K562 (cell line): ENCODE measurements around the gene LY6G6D. TPM values are rescaled to one million over a fixed set of nuclear protein-coding genes. Genes with fewer than 3 reads are reported as not detected.
A peak's percentile ranks its signal among the peaks of the same experiment; 100 is the strongest.

Experiments
- ASH1L ChIP-seq: fragments of 450-650 bp; IDR thresholded peaks from 2 replicates; pipeline ENCODE4 v1.6.1; 2018; ENCODE audit warnings: borderline replicate concordance, mild to moderate bottlenecking, low read depth; ENCODE audit not compliant: partially characterized antibody
- CREB3L1 ChIP-seq: fragments of 450-650 bp; IDR thresholded peaks from 2 replicates; pipeline ENCODE4 v1.6.1; 2014; ENCODE audit warnings: low read depth, mild to moderate bottlenecking, moderate library complexity, borderline replicate concordance
- DNMT1 ChIP-seq: fragments of 450-650 bp; IDR thresholded peaks from 2 replicates; pipeline ENCODE4 v1.6.1; 2016; ENCODE audit warnings: antibody characterized with exemption, mild to moderate bottlenecking
- ESRRB ChIP-seq: fragments of 250-450 bp; sonication (Bioruptor Pico); IDR thresholded peaks from 2 replicates; pipeline ENCODE4 v1.5.0; 2020; ENCODE audit warnings: mild to moderate bottlenecking, moderate library complexity, borderline replicate concordance
- FOXK1 ChIP-seq: sonication (generic); formaldehyde crosslinking; IDR thresholded peaks from 2 replicates; pipeline ENCODE4 v1.8.0; 2022; ENCODE audit warnings: missing genetic modification reagents, mild to moderate bottlenecking, borderline replicate concordance
- ILK ChIP-seq: fragments of 450-650 bp; IDR thresholded peaks from 2 replicates; pipeline ENCODE4 v1.6.1; 2016; ENCODE audit warnings: missing genetic modification characterization, low read depth, mild to moderate bottlenecking, missing compliant biosample characterization, moderate library complexity, borderline replicate concordance
- KHSRP ChIP-seq: fragments of 450-650 bp; IDR thresholded peaks from 2 replicates; pipeline ENCODE4 v1.6.1; 2017
- MIER1 ChIP-seq: fragments of 450-650 bp; IDR thresholded peaks from 2 replicates; pipeline ENCODE4 v1.6.1; 2016; ENCODE audit warnings: antibody characterized with exemption, mild to moderate bottlenecking, low read depth
- MTA2 ChIP-seq: fragments of 450-650 bp; IDR thresholded peaks from 2 replicates; pipeline ENCODE4 v1.6.1; 2016; ENCODE audit warnings: low read depth
- MYBL2 ChIP-seq, 2 experiments: fragments of 450-650 bp in 1 of 2; sonication (generic) in 1 of 2; formaldehyde crosslinking in 1 of 2; IDR thresholded peaks; 2 replicates each; pipeline versions ENCODE4 v1.6.1 to v1.8.1; 2017 to 2022; ENCODE audit warnings: borderline replicate concordance in 1 of 2, inconsistent platforms in 1 of 2, low read depth in 1 of 2, mild to moderate bottlenecking in 1 of 2, missing genetic modification reagents in 1 of 2, moderate library complexity in 1 of 2
- NR1H2 ChIP-seq: sonication (generic); formaldehyde crosslinking; IDR thresholded peaks from 2 replicates; pipeline ENCODE4 v1.4.0; 2020; ENCODE audit warnings: mild to moderate bottlenecking, missing genetic modification reagents
- PTRF ChIP-seq: fragments of 450-650 bp; IDR thresholded peaks from 2 replicates; pipeline ENCODE4 v1.6.1; 2016; ENCODE audit warnings: mild to moderate bottlenecking, missing genetic modification characterization, missing compliant biosample characterization
- RNF2 ChIP-seq: sonication (generic); IDR thresholded peaks from 2 replicates; pipeline ENCODE4 v1.6.1; 2016
- RUNX1 ChIP-seq: sonication (generic); IDR thresholded peaks from 2 replicates; pipeline ENCODE4 v1.6.1; 2016; ENCODE audit warnings: antibody characterized with exemption, low read depth
- SMAD2 ChIP-seq: fragments of 150-350 bp; IDR thresholded peaks from 2 replicates; pipeline ENCODE4 v1.6.1; 2014; ENCODE audit warnings: low read depth, mild to moderate bottlenecking, low read length
- SMAD3 ChIP-seq: fragments of 450-650 bp; formaldehyde crosslinking; conservative IDR thresholded peaks from 2 replicates; pipeline ENCODE4 v1.4.0; 2020; ENCODE audit warnings: mild to moderate bottlenecking
- TOE1 ChIP-seq, 2 experiments: fragments of 450-650 bp in 1 of 2; sonication (generic) in 1 of 2; formaldehyde crosslinking in 1 of 2; IDR thresholded peaks; 2 replicates each; pipeline versions ENCODE4 v1.7.1 to v1.8.0; 2016 to 2022; ENCODE audit warnings: borderline replicate concordance in 2 of 2, mild to moderate bottlenecking in 2 of 2, antibody characterized with exemption in 1 of 2, inconsistent platforms in 1 of 2, low read depth in 1 of 2, missing genetic modification reagents in 1 of 2, moderate library complexity in 1 of 2
- U2AF1 ChIP-seq: fragments of 200-400 bp; formaldehyde crosslinking; optimal IDR thresholded peaks from 2 replicates; pipeline ENCODE3; 2017; ENCODE audit warnings: mild to moderate bottlenecking, low read depth, low read length, moderate library complexity
- ZNF224 ChIP-seq: sonication (generic); formaldehyde crosslinking; IDR thresholded peaks from 2 replicates; pipeline ENCODE4 v1.8.0; 2022; ENCODE audit warnings: mild to moderate bottlenecking, missing genetic modification reagents
- ZNF263 ChIP-seq: sonication (generic); formaldehyde crosslinking; IDR thresholded peaks from 2 replicates; pipeline ENCODE4 v1.8.0; 2022; ENCODE audit warnings: mild to moderate bottlenecking, missing genetic modification reagents, borderline replicate concordance
- ZNF347 ChIP-seq: fragments of 450-650 bp; formaldehyde crosslinking; IDR thresholded peaks from 2 replicates; pipeline ENCODE4 v1.4.0; 2020; ENCODE audit warnings: low read depth, mild to moderate bottlenecking, moderate library complexity
- ZNF41 ChIP-seq: fragments of 250-450 bp; sonication (Bioruptor Pico); conservative IDR thresholded peaks from 2 replicates; pipeline ENCODE4 v1.4.0; 2020; ENCODE audit warnings: mild to moderate bottlenecking
- ZNF589 ChIP-seq: fragments of 200-800 bp; sonication (Bioruptor generic); IDR thresholded peaks from 2 replicates; pipeline ENCODE4 v1.6.1; 2016; ENCODE audit warnings: low read depth, missing genetic modification characterization, missing compliant biosample characterization
- ZNF785 ChIP-seq: fragments of 250-450 bp; sonication (Bioruptor Pico); IDR thresholded peaks from 2 replicates; pipeline ENCODE4 v1.4.0; 2020; ENCODE audit warnings: mild to moderate bottlenecking
- polyA plus RNA-seq, 8 experiments: library from polyadenylated mRNA; depleted of rRNA in 4 of 8; stranded (reverse) in 5 of 8; unstranded in 3 of 8; fragments of >200 nt; fragmentation: Nextera tagmentation in 2 of 8; fragmentation: Illumina TruSeq in 1 of 8; extraction: Ambion mirVana in 2 of 8; extraction: Trizol in 1 of 8; gene quantifications; 2 replicates each; pipeline versions ENCODE4 v1.2.1 to v1.2.3, GENCODE V29; 2011 to 2014; ENCODE audit warnings: inconsistent platforms in 1 of 8, missing spikeins in 1 of 8
- total RNA-seq, 7 experiments: library from RNA; depleted of rRNA in 6 of 7; stranded (reverse); fragments of >200 nt in 6 of 7; fragmentation: Illumina TruSeq in 2 of 7; extraction: Trizol in 2 of 7; gene quantifications; 2 replicates each; pipeline versions ENCODE4 v1.2.1 to v1.2.3, GENCODE V29; 2011 to 2021; ENCODE audit warnings: low replicate concordance in 1 of 7
- TF ChIP-seq, protein P1 (sequence below): fragments of 450-650 bp; IDR thresholded peaks from 2 replicates; pipeline ENCODE4 v1.6.1; 2016
- TF ChIP-seq, protein P2 (sequence below): IDR thresholded peaks from 2 replicates; pipeline ENCODE4 v1.6.1; 2012; ENCODE audit warnings: low read depth, low read length, improper control_type of control experiment, borderline replicate concordance

Gene LY6G6D
- total and polyA plus RNA-seq, 9 of the 15 experiments (the other 6 are each of a cell fraction or from before 2014, with no cell fraction given), result 0.30 to 0.38 TPM; not detected in 7

DNA sequence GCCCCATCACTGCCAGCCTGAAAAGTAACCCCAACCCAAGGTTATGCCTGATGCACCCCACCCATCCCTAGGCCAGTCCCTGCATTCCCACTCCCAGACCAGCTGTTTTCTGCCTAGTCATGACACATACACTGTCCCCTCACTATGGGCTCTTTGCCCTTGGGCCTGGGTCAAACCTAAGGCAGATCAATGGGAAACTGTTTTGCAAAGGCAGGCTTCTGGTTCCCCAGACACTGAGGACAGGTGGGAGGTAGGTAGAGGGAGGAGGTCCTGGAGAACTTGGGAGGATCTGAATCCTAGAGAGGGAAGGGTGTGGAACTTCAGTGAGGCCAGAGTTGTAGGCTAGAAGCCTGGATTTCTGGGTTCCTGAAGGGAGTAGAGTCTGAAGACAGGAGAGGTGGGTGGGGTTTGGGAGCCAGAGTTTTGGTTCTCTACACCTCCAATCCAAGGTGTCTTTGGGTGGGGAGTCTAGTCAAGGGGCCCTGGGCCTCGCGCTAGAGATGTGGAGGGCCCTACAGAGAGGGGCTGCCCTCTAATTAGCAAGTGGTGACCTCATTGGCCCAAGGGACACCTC, 19.2 kb downstream of the LY6G6D start (continued):
- no peak for TF ChIP-seq TOE1 (IDR thresholded peaks at IDR 0.05; ENCODE audit: borderline replicate concordance)
- no peak for TF ChIP-seq TOE1 (CRISPR knock-in tag; IDR thresholded peaks at IDR 0.05; ENCODE audit: borderline replicate concordance, low read depth)
- no peak; the same call in 1 of the 2 replicates for TF ChIP-seq NR1H2
- TF ChIP-seq ILK (tag), result no peak
- no peak; the same call in 1 of the 2 replicates for TF ChIP-seq ESRRB
- 0 out of 2 replicates have a peak, but pooled peaks have one; percentile 15 for TF ChIP-seq FOXK1 (CRISPR knock-in tag)
- TF ChIP-seq, protein P1, sequence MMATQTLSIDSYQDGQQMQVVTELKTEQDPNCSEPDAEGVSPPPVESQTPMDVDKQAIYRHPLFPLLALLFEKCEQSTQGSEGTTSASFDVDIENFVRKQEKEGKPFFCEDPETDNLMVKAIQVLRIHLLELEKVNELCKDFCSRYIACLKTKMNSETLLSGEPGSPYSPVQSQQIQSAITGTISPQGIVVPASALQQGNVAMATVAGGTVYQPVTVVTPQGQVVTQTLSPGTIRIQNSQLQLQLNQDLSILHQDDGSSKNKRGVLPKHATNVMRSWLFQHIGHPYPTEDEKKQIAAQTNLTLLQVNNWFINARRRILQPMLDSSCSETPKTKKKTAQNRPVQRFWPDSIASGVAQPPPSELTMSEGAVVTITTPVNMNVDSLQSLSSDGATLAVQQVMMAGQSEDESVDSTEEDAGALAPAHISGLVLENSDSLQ, result no peak
- TF ChIP-seq PTRF, result no peak
- TF ChIP-seq KHSRP, result no peak
- TF ChIP-seq RNF2, result no peak
- no peak for TF ChIP-seq ZNF224 (CRISPR knock-in tag)
- no peak for TF ChIP-seq SMAD2
- TF ChIP-seq MIER1, result no peak
- TF ChIP-seq SMAD3 (CRISPR knock-in tag), result no peak; the same call in 1 of the 2 replicates
- TF ChIP-seq ZNF347, result no peak
- no peak for TF ChIP-seq ZNF263
- no peak for TF ChIP-seq ASH1L
- TF ChIP-seq CREB3L1, result no peak
- no peak for TF ChIP-seq ZNF41 (CRISPR knock-in tag)
- no peak for TF ChIP-seq RUNX1
- no peak for TF ChIP-seq DNMT1
- TF ChIP-seq, protein P2, sequence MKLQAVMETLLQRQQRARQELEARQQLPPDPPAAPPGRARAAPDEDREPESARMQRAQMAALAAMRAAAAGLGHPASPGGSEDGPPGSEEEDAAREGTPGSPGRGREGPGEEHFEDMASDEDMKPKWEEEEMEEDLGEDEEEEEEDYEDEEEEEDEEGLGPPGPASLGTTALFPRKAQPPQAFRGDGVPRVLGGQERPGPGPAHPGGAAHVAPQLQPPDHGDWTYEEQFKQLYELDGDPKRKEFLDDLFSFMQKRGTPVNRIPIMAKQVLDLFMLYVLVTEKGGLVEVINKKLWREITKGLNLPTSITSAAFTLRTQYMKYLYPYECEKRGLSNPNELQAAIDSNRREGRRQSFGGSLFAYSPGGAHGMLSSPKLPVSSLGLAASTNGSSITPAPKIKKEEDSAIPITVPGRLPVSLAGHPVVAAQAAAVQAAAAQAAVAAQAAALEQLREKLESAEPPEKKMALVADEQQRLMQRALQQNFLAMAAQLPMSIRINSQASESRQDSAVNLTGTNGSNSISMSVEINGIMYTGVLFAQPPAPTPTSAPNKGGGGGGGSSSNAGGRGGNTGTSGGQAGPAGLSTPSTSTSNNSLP, result no peak
- TF ChIP-seq MTA2, result no peak
- TF ChIP-seq ZNF785, result no peak
- TF ChIP-seq ZNF589 (CRISPR knock-in tag), result no peak
- no peak for TF ChIP-seq MYBL2 (IDR thresholded peaks at IDR 0.05; ENCODE audit: low read depth)
- no peak for TF ChIP-seq MYBL2 (CRISPR knock-in tag; IDR thresholded peaks at IDR 0.05; ENCODE audit: borderline replicate concordance)
- no peak for TF ChIP-seq U2AF1
